ENCODE results near the gene PMM2.
"Not testable (repeated sequence)": the region's sequence is repeated elsewhere in the genome, so short reads cannot be mapped to it uniquely, and the experiment has no call there.

GRCh38 chr16:8837594-8837993, 40.0 kb downstream of the PMM2 start:
- TF ChIP-seq CTCF (IDR thresholded peaks at IDR 0.05 in 2 of 3, conservative IDR thresholded peaks at IDR 0.05 in 1 of 3; ENCODE audit: borderline replicate concordance in 1 of 3, insufficient read depth in 1 of 3, low read depth in 2 of 3, low read length in 2 of 3); SRF (IDR thresholded peaks at IDR 0.05; ENCODE audit: low read depth); EZH2 (IDR thresholded peaks at IDR 0.05); POLR2A (IDR thresholded peaks at IDR 0.05; ENCODE audit: borderline replicate concordance, extremely low read depth, insufficient read depth, insufficient read length); CEBPB (IDR thresholded peaks at IDR 0.05; ENCODE audit: low read depth): not testable (repeated sequence)
- TF ChIP-seq, protein P1, sequence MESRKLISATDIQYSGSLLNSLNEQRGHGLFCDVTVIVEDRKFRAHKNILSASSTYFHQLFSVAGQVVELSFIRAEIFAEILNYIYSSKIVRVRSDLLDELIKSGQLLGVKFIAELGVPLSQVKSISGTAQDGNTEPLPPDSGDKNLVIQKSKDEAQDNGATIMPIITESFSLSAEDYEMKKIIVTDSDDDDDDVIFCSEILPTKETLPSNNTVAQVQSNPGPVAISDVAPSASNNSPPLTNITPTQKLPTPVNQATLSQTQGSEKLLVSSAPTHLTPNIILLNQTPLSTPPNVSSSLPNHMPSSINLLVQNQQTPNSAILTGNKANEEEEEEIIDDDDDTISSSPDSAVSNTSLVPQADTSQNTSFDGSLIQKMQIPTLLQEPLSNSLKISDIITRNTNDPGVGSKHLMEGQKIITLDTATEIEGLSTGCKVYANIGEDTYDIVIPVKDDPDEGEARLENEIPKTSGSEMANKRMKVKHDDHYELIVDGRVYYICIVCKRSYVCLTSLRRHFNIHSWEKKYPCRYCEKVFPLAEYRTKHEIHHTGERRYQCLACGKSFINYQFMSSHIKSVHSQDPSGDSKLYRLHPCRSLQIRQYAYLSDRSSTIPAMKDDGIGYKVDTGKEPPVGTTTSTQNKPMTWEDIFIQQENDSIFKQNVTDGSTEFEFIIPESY (IDR thresholded peaks at IDR 0.05; ENCODE audit: extremely low read depth, insufficient replicate concordance, low read length) = not testable (repeated sequence)

All from HCT116 (cell line).